GM23248 (cell line): Measurements from ENCODE around the gene LRCH4. TPM values are rescaled to one million over a fixed set of nuclear protein-coding genes. Genes with fewer than 3 reads are reported as not detected.
"Not testable (repeated sequence)": the region's sequence is repeated elsewhere in the genome, so short reads cannot be mapped to it uniquely, and the experiment has no call there.

ENCODE experiments used
- DNase-seq: peaks from one replicate; pipeline ENCODE4 v3.0.0-alpha.2; 2015
- H2AFZ ChIP-seq: fragments of 200-600 bp; sonication (generic); 2 replicates; pipeline ENCODE4 v1.6.1; 2016; ENCODE audit warnings: antibody characterized with exemption
- H3F3A ChIP-seq: fragments of 200-600 bp; sonication (generic); 2 replicates; pipeline ENCODE4 v1.6.1; 2016; ENCODE audit warnings: mild to moderate bottlenecking, antibody characterized with exemption, mixed run types; ENCODE audit not compliant: insufficient read depth
- H3K27ac ChIP-seq: fragments of 200-600 bp; sonication (generic); 2 replicates; pipeline ENCODE4 v1.5.1; 2016; ENCODE audit warnings: mild to moderate bottlenecking
- H3K27me3 ChIP-seq: fragments of 200-600 bp; sonication (generic); replicated peaks from 2 replicates; pipeline ENCODE4 v1.6.1; 2016; ENCODE audit warnings: mild to moderate bottlenecking; ENCODE audit not compliant: insufficient read depth
- H3K36me3 ChIP-seq: fragments of 200-600 bp; sonication (generic); 2 replicates; pipeline ENCODE4 v1.6.1; 2016; ENCODE audit warnings: low read depth, mild to moderate bottlenecking
- H3K4me1 ChIP-seq: fragments of 200-600 bp; sonication (generic); 2 replicates; pipeline ENCODE4 v1.6.1; 2016; ENCODE audit warnings: mild to moderate bottlenecking; ENCODE audit not compliant: insufficient read depth
- H3K4me2 ChIP-seq: fragments of 200-600 bp; sonication (generic); one replicate; pipeline ENCODE4 v1.6.1; 2016; ENCODE audit warnings: mild to moderate bottlenecking; ENCODE audit not compliant: unreplicated experiment
- H3K4me3 ChIP-seq: fragments of 200-600 bp; sonication (generic); 2 replicates; pipeline ENCODE4 v1.5.1; 2016; ENCODE audit warnings: mild to moderate bottlenecking
- H3K79me2 ChIP-seq: fragments of 200-600 bp; sonication (generic); 2 replicates; pipeline ENCODE4 v1.6.1; 2016; ENCODE audit warnings: mild to moderate bottlenecking; ENCODE audit not compliant: insufficient read depth
- H3K9ac ChIP-seq: fragments of 200-600 bp; sonication (generic); 2 replicates; pipeline ENCODE4 v1.6.1; 2016; ENCODE audit warnings: mild to moderate bottlenecking
- H3K9me2 ChIP-seq: fragments of 200-600 bp; sonication (generic); 2 replicates; pipeline ENCODE4 v1.6.1; 2016; ENCODE audit warnings: mixed run types, mild to moderate bottlenecking, moderate library complexity; ENCODE audit not compliant: insufficient read depth
- H3K9me3 ChIP-seq: fragments of 200-600 bp; sonication (generic); one replicate; pipeline ENCODE4 v1.6.1; 2017; ENCODE audit warnings: low read depth
- H4K20me1 ChIP-seq: fragments of 200-600 bp; sonication (generic); 2 replicates; pipeline ENCODE4 v1.6.0; 2016; ENCODE audit not compliant: insufficient read depth
- EZH2 ChIP-seq: fragments of 200-600 bp; sonication (generic); IDR thresholded peaks from 2 replicates; pipeline ENCODE4 v1.6.1; 2018; ENCODE audit warnings: antibody characterized with exemption, mild to moderate bottlenecking; ENCODE audit not compliant: insufficient read depth, poor library complexity, severe bottlenecking
- EZH2phosphoT487 ChIP-seq: fragments of 200-600 bp; sonication (generic); IDR thresholded peaks from 2 replicates; pipeline ENCODE4 v1.6.1; 2018; ENCODE audit warnings: antibody characterized with exemption, moderate library complexity, mild to moderate bottlenecking, low read depth; ENCODE audit not compliant: insufficient read depth
- WGBS, 2 experiments: methylation state at CpG; one replicate each; pipeline ENCODE4 v1.1.6; 2015 to 2017; ENCODE audit warnings: low lambda C conversion rate in 2 of 2, low coverage in 1 of 2; ENCODE audit errors: missing lambda C conversion rate in 2 of 2; 5-methylcytosine and 5-hydroxymethylcytosine counted together
- in situ Hi-C: fragments of 300-500 bp; cut with MboI; formaldehyde crosslinking; loops from 2 replicates; pipeline ENCODE4 v1.15.0; 2020
- polyA plus RNA-seq: library from polyadenylated mRNA; unstranded; fragments of >200 nt; fragmentation: Nextera tagmentation; extraction: Ambion mirVana; gene quantifications from 2 replicates; pipeline ENCODE4 v1.2.1, GENCODE V29; 2016
- small RNA-seq: library from RNA; depleted of rRNA; stranded (forward); fragments of <200 nt; gene quantifications from one replicate; pipeline ENCODE3, GENCODE V24; 2014; ENCODE audit warnings: low read depth, low replicate concordance
- total RNA-seq: library from RNA; depleted of rRNA; stranded (reverse); fragments of >200 nt; shearing (Covaris generic); gene quantifications from 2 replicates; pipeline ENCODE4 v1.2.3, GENCODE V29; 2014; rRNA removed

Gene LRCH4
- total and polyA plus RNA-seq, 2 experiments from 2014 or later, result 12.9 to 13.6 TPM

GRCh38 chr7:100532165-100533022 lies 53.5 kb downstream of the LRCH4 start:
- no peak overlapping the region for H3K4me3 ChIP-seq

GRCh38 chr7:100528108-100528866 lies 57.6 kb downstream of the LRCH4 start:
- H3K36me3 ChIP-seq, H2AFZ ChIP-seq, H3K27ac ChIP-seq, H3K79me2 ChIP-seq, in situ Hi-C loops, H4K20me1 ChIP-seq, H3K4me3 ChIP-seq, H3K9ac ChIP-seq, H3F3A ChIP-seq, H3K9me2 ChIP-seq, H3K9me3 ChIP-seq, H3K4me1 ChIP-seq, DNase-seq, H3K4me2 ChIP-seq: not testable (repeated sequence)
- WGBS, 2 experiments, result 57 to 63% methylated on average over 11 to 12 of the region's 12 CpGs
- H3K27me3 ChIP-seq, result peaks cover 17% of the 10 kb centered on the region

More at GRCh38 chr7:100532165-100533022, 53.5 kb downstream of the LRCH4 start:
- Histone ChIP-seq H3K27me3 (peaks cover 5% of the 10 kb centered on the region; the same call in 1 of the 2 replicates), H3K4me1 (no peaks in the 10 kb centered on the region), H3K27ac (no peak overlapping the region), H3K36me3 (no peaks in the 10 kb centered on the region), H3K9me3 (no peaks in the 10 kb centered on the region), H3K9ac (no peak overlapping the region), H3K9me2 (no peaks in the 10 kb centered on the region), H4K20me1 (no peaks in the 10 kb centered on the region), H3K4me2 (no peak overlapping the region), H2AFZ (no peak overlapping the region), H3K79me2 (no peaks in the 10 kb centered on the region), H3F3A (no peaks in the 10 kb centered on the region)
- no peak for DNase-seq
- 76 to 77% methylated on average over 14 of the region's 14 CpGs for WGBS, 2 experiments
- in situ Hi-C loops, result no loop called here
- TF ChIP-seq EZH2 (no peak), EZH2phosphoT487 (no peak)

Small RNA genes lying within 50 kb of the gene (small RNA-seq; reads per million reads assigned to genes)
- not detected for gene RN7SL416P
- not detected for gene SAP25

Other genes with a start within 250 kb of the LRCH4 start
- 10.8 and 21.8 TPM in 2 replicates for gene PILRB, start 228.0 kb downstream of the LRCH4 start, total RNA-seq
- gene PILRB, start 228.0 kb downstream of the LRCH4 start, polyA plus RNA-seq, result 7.6 and 10.7 TPM in 2 replicates
- not detected in 2 replicates for gene PILRA, start 212.6 kb downstream of the LRCH4 start, total RNA-seq
- gene PILRA, start 212.6 kb downstream of the LRCH4 start, polyA plus RNA-seq, result 1.7 TPM in 2 replicates
- 0.89 and 1.9 TPM in 2 replicates for gene ZCWPW1, start 157.4 kb downstream of the LRCH4 start, total RNA-seq
- 3.6 and 4.2 TPM in 2 replicates for gene ZCWPW1, start 157.4 kb downstream of the LRCH4 start, polyA plus RNA-seq
- gene MEPCE, start 156.3 kb downstream of the LRCH4 start, total RNA-seq, result 24.2 and 27.2 TPM in 2 replicates
- gene MEPCE, start 156.3 kb downstream of the LRCH4 start, polyA plus RNA-seq, result 7.7 and 8.0 TPM in 2 replicates
- gene PPP1R35, start 149.6 kb downstream of the LRCH4 start, total RNA-seq, result 11.9 and 15.8 TPM in 2 replicates
- 15.7 and 20.0 TPM in 2 replicates for gene PPP1R35, start 149.6 kb downstream of the LRCH4 start, polyA plus RNA-seq
- not detected in 2 replicates for gene SPACDR, start 121.9 kb downstream of the LRCH4 start, total RNA-seq
- 0.50 TPM in 1 of 2 replicates, not detected in the other for gene SPACDR, start 121.9 kb downstream of the LRCH4 start, polyA plus RNA-seq
- gene TSC22D4, start 106.9 kb downstream of the LRCH4 start, total RNA-seq, result 18.6 and 30.7 TPM in 2 replicates
- gene TSC22D4, start 106.9 kb downstream of the LRCH4 start, polyA plus RNA-seq, result 19.1 and 20.7 TPM in 2 replicates
- not detected in 2 replicates for gene NYAP1, start 102.2 kb downstream of the LRCH4 start, total RNA-seq
- gene NYAP1, start 102.2 kb downstream of the LRCH4 start, polyA plus RNA-seq, result not detected in 2 replicates
- gene AGFG2, start 46.9 kb downstream of the LRCH4 start, total RNA-seq, result 4.8 and 4.9 TPM in 2 replicates
- gene AGFG2, start 46.9 kb downstream of the LRCH4 start, polyA plus RNA-seq, result 6.5 and 7.3 TPM in 2 replicates
- gene SAP25, start 12.2 kb downstream of the LRCH4 start, total RNA-seq, result not detected in 2 replicates
- gene SAP25, start 12.2 kb downstream of the LRCH4 start, polyA plus RNA-seq, result 0.42 TPM in 1 of 2 replicates, not detected in the other
- 0.43 and 0.89 TPM in 2 replicates for gene FBXO24, start 199 bp upstream of the LRCH4 start, total RNA-seq
- 0.11 and 0.38 TPM in 2 replicates for gene FBXO24, start 199 bp upstream of the LRCH4 start, polyA plus RNA-seq
- gene PCOLCE, start 16.2 kb upstream of the LRCH4 start, total RNA-seq, result 211 and 267 TPM in 2 replicates
- gene PCOLCE, start 16.2 kb upstream of the LRCH4 start, polyA plus RNA-seq, result 536 and 544 TPM in 2 replicates
- 14.0 and 17.5 TPM in 2 replicates for gene MOSPD3, start 26.4 kb upstream of the LRCH4 start, total RNA-seq
- gene MOSPD3, start 26.4 kb upstream of the LRCH4 start, polyA plus RNA-seq, result 26.5 and 27.1 TPM in 2 replicates
- gene TFR2, start 55.4 kb upstream of the LRCH4 start, total RNA-seq, result 0.11 and 0.51 TPM in 2 replicates
- gene TFR2, start 55.4 kb upstream of the LRCH4 start, polyA plus RNA-seq, result 0.28 and 0.79 TPM in 2 replicates
- gene ACTL6B, start 70.3 kb upstream of the LRCH4 start, total RNA-seq, result not detected in 2 replicates
- gene ACTL6B, start 70.3 kb upstream of the LRCH4 start, polyA plus RNA-seq, result not detected in 2 replicates
- gene GNB2, start 87.6 kb upstream of the LRCH4 start, total RNA-seq, result 65.6 and 89.8 TPM in 2 replicates
- 130 and 132 TPM in 2 replicates for gene GNB2, start 87.6 kb upstream of the LRCH4 start, polyA plus RNA-seq
- gene GIGYF1, start 108.1 kb upstream of the LRCH4 start, total RNA-seq, result 15.6 and 19.5 TPM in 2 replicates
- gene GIGYF1, start 108.1 kb upstream of the LRCH4 start, polyA plus RNA-seq, result 6.4 and 7.4 TPM in 2 replicates
- gene POP7, start 120.0 kb upstream of the LRCH4 start, total RNA-seq, result 31.3 and 35.2 TPM in 2 replicates
- gene POP7, start 120.0 kb upstream of the LRCH4 start, polyA plus RNA-seq, result 63.4 and 67.9 TPM in 2 replicates
- not detected in 2 replicates for gene EPO, start 134.3 kb upstream of the LRCH4 start, total RNA-seq
- not detected in 2 replicates for gene EPO, start 134.3 kb upstream of the LRCH4 start, polyA plus RNA-seq
- not detected in 2 replicates for gene ZAN, start 147.5 kb upstream of the LRCH4 start, total RNA-seq
- gene ZAN, start 147.5 kb upstream of the LRCH4 start, polyA plus RNA-seq, result not detected in 2 replicates
- 26.9 and 32.9 TPM in 2 replicates for gene EPHB4, start 241.4 kb upstream of the LRCH4 start, total RNA-seq
- gene EPHB4, start 241.4 kb upstream of the LRCH4 start, polyA plus RNA-seq, result 6.7 and 8.2 TPM in 2 replicates